ENCODE data around the gene SLC25A28.

SLC25A28 gene

DNA sequence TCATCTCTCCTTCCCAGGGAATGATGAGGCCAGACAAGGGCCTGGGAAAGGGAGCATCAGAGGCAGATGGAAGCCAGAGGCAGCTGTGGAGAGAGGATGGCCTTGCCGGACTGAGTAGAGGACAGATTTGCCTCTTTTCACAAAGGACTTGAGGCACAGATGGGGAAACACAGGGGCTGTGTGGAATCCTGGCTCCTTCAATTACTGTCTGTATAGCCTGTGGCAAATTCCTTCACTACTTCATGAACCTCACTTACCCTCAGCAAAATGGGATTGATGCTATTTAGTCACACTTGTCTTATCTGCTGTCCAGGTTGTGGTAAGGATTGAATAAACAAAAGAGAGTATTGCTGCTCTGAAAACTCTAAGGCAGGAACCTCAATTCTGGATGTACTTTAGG, 40.3 kb downstream of the SLC25A28 start:
- DNase-seq: no peak

- no peak for DNase-seq
These were observed 46.4 kb downstream of the SLC25A28 start for GRCh38 chr10:99573790-99574189.

GRCh38 chr10:99571816-99572215, 48.4 kb downstream of the SLC25A28 start:
- no peak for DNase-seq

DNA sequence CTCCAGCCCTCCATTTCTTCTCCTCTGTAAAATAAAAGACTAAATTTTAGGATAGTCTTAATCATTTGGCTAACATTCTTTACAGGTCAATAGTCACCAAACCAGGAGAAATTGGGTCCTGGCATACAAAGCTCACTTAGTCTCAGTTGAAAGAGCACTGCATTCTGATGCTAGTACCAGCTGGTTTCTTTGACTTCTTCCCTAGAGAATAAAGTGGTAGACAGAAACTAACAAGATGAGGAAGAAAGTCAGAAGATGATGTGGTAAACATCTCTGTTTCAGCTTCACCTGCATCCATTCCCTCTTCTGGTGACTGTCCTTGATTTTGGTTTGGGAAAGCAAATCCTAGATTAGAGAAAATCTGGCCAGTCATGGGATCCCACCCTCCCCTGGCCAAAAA, 50.3 kb downstream of the SLC25A28 start:
- no peak for DNase-seq

DNA sequence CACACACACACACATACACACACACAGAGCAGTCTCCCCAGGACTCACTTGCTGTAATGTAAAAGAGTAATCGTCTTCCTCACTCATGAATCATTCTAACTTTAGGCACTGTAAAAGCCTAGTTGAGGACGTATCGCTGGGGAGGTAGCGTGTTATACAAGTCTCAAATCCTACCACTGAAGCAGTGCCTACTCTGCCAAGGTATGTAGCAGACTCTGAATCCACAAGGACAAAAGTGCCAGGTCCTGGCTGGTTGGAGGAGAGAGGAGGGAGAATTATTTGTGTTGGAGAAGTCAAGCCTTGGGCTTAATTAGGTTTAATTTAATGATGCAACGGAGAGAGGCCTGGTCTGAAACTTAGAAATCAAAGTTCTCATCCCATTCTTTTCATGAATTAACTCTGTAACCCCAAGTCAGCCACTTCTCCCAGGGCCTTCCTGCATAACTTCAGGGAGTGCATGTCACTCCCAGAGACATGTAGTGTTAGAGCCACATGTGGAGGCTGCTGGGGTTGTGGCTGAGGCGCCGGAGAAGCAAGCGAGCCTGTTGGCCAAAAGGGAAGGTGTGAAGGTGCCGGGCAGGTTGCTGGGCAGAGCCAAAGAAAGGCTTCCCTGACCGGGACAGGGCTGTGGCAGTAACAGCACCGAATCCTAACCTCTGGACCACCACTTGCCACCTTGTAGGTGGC, 50.8 kb downstream of the SLC25A28 start:
- DNase-seq: no peak

- DNase-seq: no peak
These were observed 55.1 kb downstream of the SLC25A28 start for GRCh38 chr10:99565166-99565565.

- no peak for DNase-seq
These were observed 55.9 kb downstream of the SLC25A28 start for GRCh38 chr10:99564361-99564760.

GRCh38 chr10:99562631-99563030, 57.6 kb downstream of the SLC25A28 start:
- DNase-seq: no peak

Measured in stimulated activated CD8-positive, alpha-beta memory T cell treated with anti-CD3 and anti-CD28 coated beads, Interleukin-4, amount 100 ng/mL, for 48 hours (primary cell).